ENCODE results near the gene GPBP1L1. TPM values are rescaled to one million over a fixed set of nuclear protein-coding genes. Genes with fewer than 3 reads are reported as not detected.

GPBP1L1 gene
- total RNA-seq, 1 donor from 2014 or later, result 112 TPM

DNA sequence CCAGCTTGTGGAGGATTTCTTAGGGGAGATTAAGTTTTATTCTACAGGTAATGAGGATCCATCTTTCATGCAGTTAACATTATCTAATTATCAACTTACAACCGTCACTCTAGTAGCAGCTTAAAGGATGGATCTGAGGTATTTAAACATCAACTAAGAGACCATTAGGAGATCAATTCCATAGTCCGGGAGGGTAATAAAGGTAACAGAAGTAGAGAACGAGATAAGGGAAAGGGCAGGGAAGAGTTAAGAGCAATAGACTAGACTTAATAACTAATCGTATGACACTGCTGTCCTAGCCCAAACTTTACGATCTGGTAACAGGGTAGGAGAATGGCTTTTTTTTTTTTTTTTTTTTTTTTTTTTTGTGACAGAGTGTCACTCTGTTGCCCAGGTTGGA lies 43.0 kb downstream of the GPBP1L1 start:
- H3K36me3 ChIP-seq (ENCODE audit: control insufficient read depth, insufficient read depth, low read length), result peaks cover 3% of the 10 kb centered on the region
- DNase-seq (ENCODE audit: low read depth), result no peak
- TF ChIP-seq, protein P1, sequence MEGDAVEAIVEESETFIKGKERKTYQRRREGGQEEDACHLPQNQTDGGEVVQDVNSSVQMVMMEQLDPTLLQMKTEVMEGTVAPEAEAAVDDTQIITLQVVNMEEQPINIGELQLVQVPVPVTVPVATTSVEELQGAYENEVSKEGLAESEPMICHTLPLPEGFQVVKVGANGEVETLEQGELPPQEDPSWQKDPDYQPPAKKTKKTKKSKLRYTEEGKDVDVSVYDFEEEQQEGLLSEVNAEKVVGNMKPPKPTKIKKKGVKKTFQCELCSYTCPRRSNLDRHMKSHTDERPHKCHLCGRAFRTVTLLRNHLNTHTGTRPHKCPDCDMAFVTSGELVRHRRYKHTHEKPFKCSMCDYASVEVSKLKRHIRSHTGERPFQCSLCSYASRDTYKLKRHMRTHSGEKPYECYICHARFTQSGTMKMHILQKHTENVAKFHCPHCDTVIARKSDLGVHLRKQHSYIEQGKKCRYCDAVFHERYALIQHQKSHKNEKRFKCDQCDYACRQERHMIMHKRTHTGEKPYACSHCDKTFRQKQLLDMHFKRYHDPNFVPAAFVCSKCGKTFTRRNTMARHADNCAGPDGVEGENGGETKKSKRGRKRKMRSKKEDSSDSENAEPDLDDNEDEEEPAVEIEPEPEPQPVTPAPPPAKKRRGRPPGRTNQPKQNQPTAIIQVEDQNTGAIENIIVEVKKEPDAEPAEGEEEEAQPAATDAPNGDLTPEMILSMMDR (IDR thresholded peaks at IDR 0.05; ENCODE audit: insufficient read depth, low read length, poor library complexity, severe bottlenecking), result no peak
- H3K4me3 ChIP-seq (ENCODE audit: low read depth, low read length), result no peak overlapping the region
- H3K27me3 ChIP-seq (ENCODE audit: control insufficient read depth, insufficient read depth, low read length), result no peaks in the 10 kb centered on the region

DNA sequence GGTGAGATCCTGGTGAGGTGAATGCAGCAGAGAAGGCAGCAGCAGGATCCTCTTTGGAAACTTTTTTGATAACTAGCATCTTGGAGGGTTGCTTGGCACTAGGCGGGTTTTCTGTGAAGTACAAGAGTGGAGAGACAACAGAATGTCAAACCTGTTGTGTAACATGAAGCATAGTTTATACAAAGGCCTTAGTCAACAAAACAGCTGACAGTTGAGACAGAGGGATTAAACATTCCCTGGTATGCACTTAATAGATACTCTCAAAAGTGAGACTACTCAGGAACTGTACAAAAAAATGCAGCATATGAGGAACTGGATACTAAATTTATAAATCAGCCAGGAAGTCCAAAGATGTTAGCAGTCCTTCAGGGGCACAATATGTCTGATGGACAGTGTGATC lies 46.0 kb downstream of the GPBP1L1 start:
- no peak for DNase-seq (ENCODE audit: low read depth)
- TF ChIP-seq, protein P1 (IDR thresholded peaks at IDR 0.05; ENCODE audit: insufficient read depth, low read length, poor library complexity, severe bottlenecking), result no peak
- Histone ChIP-seq H3K36me3 (ENCODE audit: control insufficient read depth, insufficient read depth, low read length) (peaks cover 3% of the 10 kb centered on the region), H3K4me3 (ENCODE audit: low read depth, low read length) (no peak overlapping the region), H3K27me3 (ENCODE audit: control insufficient read depth, insufficient read depth, low read length) (no peaks in the 10 kb centered on the region)

DNA sequence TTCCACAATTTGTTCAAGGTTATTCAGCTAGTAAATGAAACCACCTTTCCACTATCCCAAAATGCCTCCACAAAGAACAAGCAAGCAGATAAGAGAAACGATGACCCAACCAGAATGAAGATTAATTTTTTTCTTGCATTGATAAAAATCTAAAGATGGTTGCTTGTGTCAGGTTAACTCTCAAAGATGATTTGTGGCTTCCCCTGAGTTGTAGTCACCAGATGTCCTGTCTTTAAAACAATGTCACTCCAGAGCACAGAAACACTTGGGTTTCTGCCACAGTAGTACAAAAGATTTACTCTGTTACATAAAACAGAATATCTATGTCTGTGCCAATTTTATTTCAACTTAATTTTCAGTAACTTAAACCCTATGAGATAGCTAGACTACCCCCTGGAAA lies 51.1 kb downstream of the GPBP1L1 start:
- Histone ChIP-seq H3K27me3 (ENCODE audit: control insufficient read depth, insufficient read depth, low read length) (no peaks in the 10 kb centered on the region), H3K36me3 (ENCODE audit: control insufficient read depth, insufficient read depth, low read length) (peaks cover 3% of the 10 kb centered on the region)
- no peak for DNase-seq (ENCODE audit: low read depth)

DNA sequence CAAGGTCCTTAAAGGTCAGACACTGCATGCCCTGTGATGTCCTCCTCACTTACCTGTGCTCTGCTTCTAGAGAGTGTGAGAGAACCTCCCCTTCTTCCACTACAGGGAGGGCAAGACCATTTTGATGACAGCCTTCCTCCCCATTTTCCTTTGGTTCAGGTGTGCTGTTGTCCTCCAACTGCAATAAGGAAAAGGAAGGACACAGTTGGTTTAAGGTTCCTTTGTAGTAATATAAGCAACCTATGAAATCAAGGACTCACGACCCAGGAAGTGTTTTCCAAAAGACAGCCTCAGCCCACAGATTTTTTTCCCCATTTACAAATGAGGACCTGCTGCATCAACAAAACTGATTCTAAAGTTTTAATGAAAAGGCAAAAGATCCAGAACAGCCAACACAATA lies 55.9 kb downstream of the GPBP1L1 start:
- peaks cover 7% of the 10 kb centered on the region for H3K36me3 ChIP-seq (ENCODE audit: control insufficient read depth, insufficient read depth, low read length)

More for the DNA sequence above, 51.1 kb downstream of the GPBP1L1 start:
- H3K4me3 ChIP-seq (ENCODE audit: low read depth, low read length), result no peak overlapping the region
- TF ChIP-seq, protein P1 (IDR thresholded peaks at IDR 0.05; ENCODE audit: insufficient read depth, low read length, poor library complexity, severe bottlenecking), result no peak

DNA sequence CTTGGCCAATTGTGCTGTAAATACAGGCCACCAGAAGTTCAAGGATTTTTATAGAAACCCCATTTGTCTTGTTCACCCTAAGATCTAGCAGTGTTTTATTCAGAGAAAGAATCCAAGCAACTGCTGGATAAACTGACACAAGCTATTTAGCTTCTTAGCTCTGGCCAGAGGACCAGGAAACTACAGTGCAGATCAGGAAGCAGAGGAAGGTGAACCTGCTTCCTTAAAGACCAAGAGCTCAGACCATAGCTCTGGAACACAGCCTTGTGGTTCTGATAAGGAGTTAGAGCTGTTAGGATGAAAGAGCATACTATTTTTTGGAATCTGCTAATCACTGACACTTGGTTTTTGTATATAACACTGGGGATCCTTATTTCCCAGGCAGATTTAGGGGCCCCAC lies 57.3 kb downstream of the GPBP1L1 start:
- H3K36me3 ChIP-seq (ENCODE audit: control insufficient read depth, insufficient read depth, low read length), result peaks cover 7% of the 10 kb centered on the region
- DNase-seq (ENCODE audit: low read depth), result no peak
- H3K27me3 ChIP-seq (ENCODE audit: control insufficient read depth, insufficient read depth, low read length), result no peaks in the 10 kb centered on the region
- TF ChIP-seq, protein P1 (IDR thresholded peaks at IDR 0.05; ENCODE audit: insufficient read depth, low read length, poor library complexity, severe bottlenecking), result no peak
- no peak overlapping the region for H3K4me3 ChIP-seq (ENCODE audit: low read depth, low read length)

More for the DNA sequence above, 55.9 kb downstream of the GPBP1L1 start:
- Histone ChIP-seq H3K27me3 (ENCODE audit: control insufficient read depth, insufficient read depth, low read length) (no peaks in the 10 kb centered on the region), H3K4me3 (ENCODE audit: low read depth, low read length) (no peak overlapping the region)
- DNase-seq (ENCODE audit: low read depth), result no peak
- TF ChIP-seq, protein P1 (IDR thresholded peaks at IDR 0.05; ENCODE audit: insufficient read depth, low read length, poor library complexity, severe bottlenecking), result no peak

DNA sequence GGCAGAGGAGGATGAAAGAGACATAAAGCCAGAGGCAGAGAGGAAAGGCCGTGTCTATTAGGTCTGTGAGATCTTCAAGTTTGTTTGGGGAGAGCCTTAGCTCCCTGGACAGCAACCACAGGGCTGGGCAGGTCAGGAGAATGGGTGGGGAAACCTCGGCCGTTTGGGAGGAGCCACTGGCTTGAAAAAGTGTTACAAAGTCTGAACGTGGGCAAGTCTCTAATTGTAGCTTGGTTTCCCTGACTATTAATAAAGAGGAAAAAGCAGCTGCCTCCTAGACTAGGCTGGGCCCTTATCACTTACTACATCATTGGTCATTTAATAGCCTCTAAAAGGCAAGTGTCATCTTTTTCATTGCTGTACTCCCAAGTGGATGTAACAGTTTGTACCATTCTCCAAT lies 62.4 kb downstream of the GPBP1L1 start, which contains the start of gene CCDC17:
CCDC17 (minus strand) TSS at position 83 of the 400 bp plus-strand sequence. CDS start 145 bp downstream, outside the sequence.
- peaks cover 8% of the 10 kb centered on the region for H3K36me3 ChIP-seq (ENCODE audit: control insufficient read depth, insufficient read depth, low read length)
- TF ChIP-seq, protein P1 (IDR thresholded peaks at IDR 0.05; ENCODE audit: insufficient read depth, low read length, poor library complexity, severe bottlenecking), result no peak
- DNase-seq (ENCODE audit: low read depth), result no peak
- H3K4me3 ChIP-seq (ENCODE audit: low read depth, low read length), result no peak within 1 kb of the TSS
- no peaks in the 10 kb centered on the region for H3K27me3 ChIP-seq (ENCODE audit: control insufficient read depth, insufficient read depth, low read length)

Data from kidney epithelial cell (primary cell).